GM21526 (cell line): ENCODE data around the gene CCNL2.

ENCODE experiments used
- ATAC-seq: cut with Tn5 transposase; IDR thresholded peaks from one replicate; pipeline ENCODE4 v1.9.1; 2021; ENCODE audit warnings: moderate library complexity; ENCODE audit not compliant: unreplicated experiment, low FRiP score

The CCNL2 gene

DNA sequence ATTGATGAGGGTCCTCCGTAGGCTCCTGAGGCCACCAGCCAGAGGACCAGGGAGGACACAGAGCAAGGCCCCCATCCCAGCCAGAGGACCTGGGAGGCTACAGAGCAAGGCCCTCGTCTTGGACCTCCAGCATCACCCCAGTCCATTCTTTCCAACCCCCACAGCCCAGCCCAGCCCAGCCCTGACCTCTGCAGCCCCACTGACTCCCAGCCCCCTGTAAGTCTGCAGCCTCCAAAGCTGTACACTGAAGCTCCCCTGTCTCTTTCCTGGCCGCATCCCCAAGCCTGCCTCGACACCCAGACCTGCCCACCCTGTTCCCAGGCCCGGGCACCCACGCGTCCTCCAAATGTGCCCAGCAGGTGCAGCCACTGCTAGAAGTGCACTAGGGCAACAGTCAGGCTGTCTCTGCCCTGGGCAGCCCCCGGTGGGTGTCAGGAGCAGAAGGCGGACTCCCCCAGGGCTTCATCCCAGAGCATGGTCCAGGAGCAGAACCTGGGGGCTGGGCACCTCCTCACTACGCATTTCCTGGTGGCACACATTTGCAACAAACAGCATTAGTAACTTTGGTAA is 52.0 kb downstream of the CCNL2 start:
- ATAC-seq = no peak

DNA sequence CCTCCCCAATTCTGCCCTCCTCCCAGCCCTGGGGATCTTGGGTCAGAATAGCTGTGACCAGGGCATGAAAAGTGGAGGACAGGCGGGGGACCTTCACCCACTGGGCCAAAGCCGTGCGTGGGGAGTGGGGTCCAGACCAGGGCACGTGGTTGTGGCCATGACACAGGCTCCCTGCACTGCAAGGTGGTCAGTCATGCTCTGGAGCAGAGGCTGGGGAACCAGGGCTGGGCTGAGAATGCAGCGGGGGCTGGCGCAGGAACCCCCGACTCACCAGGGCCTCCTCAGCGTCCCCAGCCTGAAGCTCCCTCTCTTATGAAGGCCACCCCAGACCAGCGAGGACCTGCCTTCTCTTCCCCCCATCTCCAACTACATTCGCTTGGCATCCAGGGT is 52.6 kb downstream of the CCNL2 start:
- no peak for ATAC-seq

DNA sequence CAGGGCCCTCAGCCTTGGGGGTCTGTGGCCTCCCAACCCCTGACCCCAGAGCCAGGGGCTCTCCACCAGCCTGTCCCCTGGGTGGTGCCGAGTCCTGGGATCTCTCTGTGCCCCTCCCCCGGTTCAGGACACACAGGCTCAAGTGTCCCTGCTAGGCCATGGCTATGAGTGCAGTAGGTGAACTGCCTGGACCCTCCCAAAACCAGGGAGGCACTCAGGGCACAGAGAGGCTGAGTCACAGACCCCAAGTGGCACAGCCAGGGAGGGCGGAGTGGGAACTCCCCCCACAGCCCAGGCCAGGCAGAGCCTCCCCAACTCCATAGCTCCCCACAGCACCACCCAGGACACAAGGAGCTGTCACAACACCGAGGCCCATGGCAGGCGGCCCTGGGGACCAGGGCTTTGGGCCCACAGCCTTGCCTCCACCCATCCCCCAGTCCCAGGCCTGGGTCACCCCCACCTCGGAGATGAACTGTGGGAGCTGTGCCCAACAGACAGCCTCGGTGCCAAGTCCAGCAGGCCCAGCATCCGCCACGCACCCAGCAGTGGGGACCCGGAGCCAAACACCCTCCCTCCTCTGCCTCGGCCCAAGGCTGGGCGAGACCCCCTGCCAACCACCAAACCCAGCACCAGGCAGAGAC is 53.2 kb downstream of the CCNL2 start:
- no peak for ATAC-seq

DNA sequence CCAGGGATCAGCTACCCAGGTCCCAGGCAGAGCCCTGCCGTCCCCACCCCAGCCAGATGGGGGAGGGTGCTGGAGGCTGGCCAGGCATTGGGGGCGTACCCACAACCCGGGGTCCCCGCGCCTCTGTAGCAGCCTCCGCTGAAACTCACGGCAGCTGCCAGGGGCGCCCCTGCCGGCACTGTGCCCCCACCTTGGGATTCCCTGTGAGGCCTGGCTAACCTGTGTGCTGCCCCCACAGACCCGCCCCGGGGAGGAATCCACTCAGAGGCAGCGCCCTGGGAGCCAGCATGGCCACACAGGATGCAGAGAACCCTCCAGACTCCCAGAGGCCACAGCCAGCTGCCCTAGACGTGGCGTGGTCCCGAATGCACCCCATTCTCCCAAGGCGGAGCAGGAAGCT is 53.8 kb downstream of the CCNL2 start:
- no peak for ATAC-seq

DNA sequence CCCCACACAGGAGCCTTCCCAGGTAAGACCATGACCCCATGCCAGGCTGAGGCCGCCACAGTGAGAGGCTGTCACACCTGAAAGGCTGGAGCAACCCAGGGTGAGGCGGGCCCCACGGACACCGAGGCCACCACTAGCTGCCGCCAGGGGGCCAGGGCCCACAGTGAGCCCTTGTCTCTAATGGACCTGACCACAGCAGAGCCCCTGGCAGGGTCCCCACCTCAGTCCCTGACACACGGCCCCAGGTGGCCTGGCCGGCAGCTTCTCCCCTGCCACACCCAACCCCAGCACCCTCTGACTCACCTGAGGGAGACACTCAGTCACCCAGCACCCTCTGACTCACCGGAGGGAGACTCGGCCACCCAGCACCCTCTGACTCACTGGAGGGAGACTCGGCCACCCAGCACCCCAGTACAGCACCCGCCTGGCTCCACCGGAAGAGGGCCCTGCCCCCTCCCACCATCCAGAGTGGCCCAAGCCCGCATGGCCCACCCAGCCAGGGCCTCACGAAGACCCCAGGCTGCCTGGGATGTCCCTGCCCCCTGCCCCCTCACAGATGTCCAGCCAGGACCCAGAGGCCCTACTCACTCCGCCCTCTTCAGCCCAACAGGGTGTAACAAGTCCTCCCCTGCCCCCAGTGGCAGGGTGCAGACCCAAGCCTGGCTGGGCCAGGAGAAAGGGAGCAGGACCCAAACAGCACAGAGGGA is 54.3 kb downstream of the CCNL2 start:
- ATAC-seq = no peak

DNA sequence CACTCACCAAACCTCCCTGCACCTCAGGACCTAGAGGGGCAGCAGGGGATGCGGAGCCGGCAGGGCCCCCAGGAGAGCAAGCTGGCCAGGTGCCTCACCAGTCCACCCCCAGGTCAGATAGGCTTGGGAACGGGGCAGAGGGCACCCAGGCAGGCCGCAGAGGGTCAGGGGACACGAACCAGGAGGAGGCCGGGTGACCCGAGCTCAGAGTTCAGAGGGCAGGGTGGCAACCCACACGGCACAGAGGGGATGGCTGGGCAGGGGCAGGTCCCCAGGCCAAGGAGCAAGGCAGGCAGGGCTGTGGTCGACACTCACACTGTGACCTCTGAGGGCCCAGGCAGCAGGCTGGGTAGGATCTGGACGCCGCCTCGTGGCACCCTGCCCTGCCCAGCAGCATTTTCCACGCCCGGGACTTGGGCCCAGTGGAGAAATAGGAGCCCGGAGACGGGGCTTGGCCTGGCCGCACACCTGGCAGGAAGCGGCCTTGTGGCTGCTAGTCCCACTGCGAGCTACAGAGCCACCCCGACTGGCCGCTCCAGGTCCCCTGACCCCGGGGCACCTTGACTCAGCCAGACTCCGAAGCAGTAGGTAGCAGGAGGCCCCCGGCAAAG is 55.2 kb downstream of the CCNL2 start:
- no peak for ATAC-seq

DNA sequence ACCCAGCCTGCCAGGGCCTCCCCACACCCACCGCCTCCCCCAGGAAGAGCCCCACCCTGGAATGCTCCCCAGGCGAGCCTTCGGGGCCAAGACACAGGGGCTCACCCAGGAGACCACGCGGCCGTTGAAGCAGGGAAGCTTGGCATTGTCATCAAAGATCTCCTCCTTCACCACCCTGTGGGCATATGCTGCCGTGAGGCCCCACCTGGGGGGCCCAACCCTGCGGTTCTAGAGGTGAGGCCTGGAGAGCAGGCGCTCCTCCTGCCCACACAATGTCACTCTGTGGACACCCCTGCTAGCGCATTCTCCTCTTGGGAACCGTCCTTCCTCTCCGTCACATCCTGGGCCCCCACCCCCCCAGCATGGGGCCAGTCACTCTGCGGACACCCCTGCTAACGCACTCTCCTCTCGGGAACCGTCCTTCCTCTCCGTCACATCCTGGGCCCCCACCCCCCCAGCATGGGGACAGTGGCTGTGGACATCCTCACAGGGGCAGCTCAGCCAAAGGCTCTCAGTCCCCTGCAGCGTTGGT is 56.5 kb downstream of the CCNL2 start:
- ATAC-seq = no peak

DNA sequence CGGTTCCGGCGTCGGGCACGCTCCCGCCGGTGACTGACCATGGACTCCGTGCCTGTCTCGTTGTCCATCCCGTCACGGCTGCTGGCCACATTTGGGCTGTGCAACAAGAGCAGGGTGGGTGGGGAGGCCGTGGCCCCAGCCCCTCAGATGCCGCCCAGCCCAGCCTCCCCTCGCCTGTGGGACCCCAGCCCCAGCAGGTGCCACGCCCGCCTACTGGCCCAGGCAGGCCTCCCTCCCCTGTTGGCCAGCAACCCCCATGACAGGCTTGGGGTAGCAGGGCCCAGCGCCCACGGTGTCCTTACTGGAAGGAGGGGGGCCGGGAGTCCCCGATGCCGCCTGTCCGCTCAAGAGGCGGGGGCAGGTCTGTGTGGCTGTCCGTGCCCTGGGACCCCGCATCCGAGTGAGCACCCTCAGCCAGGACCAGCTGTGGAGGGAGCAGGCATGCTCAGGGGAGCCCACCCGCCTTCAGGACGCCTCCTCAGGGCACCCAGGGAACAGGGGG is 57.0 kb downstream of the CCNL2 start:
- ATAC-seq = no peak

DNA sequence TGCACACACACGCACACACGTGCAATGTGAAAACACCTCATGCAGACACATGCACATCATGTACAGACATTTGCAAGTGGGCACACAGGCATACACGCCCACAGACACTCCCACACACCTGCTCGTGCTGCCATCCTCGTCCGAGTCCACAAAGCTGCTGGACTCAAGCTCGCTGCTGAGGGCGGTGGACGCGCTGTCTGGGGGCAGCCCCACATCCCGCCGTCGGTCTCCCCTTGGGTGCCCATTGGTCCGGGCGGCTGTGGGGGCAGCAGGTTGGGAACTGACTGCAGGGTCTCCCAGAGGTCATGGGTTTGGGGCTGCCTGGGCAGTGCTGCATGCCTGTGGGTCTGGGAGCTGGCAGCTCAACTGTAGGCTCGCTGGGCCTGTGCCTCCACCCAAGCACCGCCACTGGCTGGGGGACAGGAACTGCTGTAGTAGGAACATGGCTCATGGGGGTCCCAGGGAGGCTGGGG is 57.5 kb downstream of the CCNL2 start:
- ATAC-seq = no peak

DNA sequence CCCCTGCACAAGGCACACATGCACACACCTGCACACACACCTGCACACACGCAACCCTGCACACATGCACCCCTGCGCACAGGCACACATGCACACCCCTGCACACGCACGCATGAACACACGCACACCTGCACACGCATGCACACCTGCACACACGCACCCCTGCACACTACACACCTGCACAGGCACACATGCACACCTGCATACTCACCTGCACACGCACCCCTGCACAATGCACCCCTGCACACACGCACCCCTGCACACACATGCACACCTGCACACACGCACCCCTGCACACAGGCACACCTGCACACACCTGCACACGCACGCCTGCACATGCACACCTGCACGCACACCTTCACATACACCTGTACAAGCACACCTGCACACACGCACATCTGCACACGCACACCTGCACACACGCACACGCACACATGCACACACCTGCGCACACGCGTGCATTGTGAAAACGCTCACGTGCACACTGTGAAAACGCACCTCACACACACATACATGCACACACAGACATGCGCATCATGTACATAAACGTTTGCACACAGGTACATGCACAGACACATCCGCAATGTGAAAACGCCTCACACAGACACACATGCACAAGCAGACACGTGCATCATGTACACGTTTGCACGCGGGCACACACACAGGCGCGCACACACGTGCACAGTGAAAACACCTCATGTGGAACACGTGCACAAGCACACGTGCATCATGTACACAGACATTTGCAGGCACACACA is 58.2 kb downstream of the CCNL2 start:
- ATAC-seq = no peak

DNA sequence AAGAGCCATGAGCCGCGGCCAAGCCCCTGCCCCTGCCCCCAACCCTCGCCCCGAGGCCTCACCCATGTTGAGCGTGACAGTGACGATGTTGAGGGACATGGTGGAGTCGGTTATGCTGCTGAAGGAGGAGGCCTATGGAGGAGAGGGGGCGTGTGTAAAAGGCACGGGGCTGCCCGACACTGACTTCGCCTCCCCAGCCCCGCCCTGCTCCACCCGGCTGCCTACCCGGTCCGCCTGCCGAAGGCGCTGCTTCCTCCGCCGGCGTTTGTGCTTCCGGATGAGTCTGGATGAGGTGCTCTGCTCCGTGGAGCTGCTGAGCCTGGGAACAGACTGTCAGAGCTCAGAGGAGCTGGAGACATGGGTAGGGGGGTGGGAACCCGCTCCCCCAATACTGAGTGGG is 59.0 kb downstream of the CCNL2 start:
- no peak for ATAC-seq

DNA sequence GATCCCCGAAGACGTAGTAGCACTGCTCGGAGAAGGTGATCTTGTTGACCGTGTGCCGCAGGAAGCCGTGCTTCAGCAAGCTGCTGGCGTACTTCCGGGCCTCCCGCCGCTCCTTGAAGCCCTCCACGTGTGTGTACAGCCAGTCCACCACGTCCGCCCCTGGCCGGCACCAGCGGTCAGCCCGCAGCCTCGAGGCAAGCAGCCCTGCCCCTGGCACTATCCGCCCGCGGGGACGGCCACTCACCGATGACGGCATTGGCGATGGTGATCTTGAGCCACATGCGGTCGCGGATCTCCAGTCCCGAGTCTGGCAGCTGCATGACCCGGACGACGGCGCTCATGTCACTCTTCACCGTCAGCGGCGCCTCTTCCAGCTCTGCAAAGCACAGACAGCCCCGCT is 60.9 kb downstream of the CCNL2 start:
- no peak for ATAC-seq

DNA sequence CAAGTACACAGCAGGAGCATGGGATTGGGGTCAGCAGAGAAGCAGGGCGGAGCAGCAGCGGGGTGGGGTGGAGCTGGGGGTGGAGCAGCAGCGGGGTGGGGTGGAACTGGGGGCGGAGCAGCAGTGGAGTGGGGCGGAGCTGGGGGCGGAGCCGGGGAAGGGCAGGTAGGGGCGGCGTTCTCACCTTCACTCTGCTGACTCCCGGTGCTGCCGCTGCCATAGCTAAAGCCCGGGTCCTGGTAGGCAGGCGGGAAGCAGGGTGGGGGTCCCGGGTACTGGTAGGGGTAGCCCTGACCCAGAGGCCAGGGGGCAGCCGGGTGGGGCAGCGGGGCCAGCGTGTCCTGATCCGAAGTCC is 61.4 kb downstream of the CCNL2 start:
- ATAC-seq = no peak

DNA sequence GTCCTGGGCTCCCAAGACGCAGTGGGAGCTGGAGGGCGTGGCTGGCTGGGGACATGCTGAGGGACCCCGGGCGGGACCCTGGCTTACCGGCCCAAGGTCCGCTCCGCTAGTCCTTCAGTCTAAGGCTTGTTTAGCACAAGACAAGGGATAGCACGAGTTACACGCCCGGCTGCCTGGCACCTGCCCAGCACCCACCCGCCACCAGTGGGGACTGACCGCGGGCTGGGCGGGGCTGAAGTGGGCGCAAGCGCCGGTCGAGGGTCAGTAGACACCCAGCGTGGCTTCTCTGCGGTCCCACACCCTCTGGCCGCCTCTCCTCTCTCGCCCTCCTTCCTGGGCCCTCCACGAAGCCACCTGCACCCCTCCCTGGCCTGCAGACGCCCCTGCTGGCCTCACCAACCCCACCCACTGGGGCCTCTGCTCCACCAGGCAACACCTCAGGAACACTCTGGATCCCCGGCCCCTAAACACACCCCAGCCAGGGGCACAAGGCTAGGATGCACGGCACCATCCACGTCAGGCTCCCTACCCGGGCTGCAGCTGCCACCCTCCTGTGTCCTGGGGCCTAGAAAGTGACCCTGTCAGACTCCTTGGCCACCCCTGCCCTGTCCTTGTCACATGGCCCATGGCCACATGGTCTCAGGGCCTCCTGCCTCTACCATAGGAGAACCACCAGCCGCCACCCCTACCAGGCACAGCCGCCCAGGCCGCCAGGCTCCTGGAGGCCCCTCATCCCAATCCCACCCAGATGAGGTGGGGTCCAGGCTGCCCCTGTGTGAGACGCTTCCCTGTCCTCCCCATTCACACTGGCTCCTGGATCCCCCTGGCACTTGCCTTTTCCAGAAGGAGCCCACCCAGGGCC is 62.0 kb downstream of the CCNL2 start:
- no peak for ATAC-seq

DNA sequence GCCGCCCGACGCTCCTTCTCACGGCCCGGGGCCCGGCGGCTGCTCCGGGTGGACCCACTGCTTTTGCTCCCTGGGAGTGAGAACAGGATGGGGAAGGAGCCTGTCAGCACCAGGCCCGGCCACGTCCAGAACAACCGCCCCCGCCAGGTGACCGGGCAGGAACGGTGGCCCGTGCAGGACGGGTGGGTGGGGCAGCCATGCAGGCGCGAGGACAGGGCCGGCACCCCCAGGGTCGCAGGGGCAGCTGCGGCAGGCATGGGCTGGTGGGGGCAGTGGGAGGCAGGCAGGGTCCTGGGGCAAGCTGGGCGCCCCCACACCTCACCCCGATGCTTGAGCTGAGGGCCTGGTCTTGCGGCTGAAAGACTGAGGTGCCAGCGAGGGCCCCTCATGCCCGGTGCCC is 62.7 kb downstream of the CCNL2 start:
- ATAC-seq = no peak

DNA sequence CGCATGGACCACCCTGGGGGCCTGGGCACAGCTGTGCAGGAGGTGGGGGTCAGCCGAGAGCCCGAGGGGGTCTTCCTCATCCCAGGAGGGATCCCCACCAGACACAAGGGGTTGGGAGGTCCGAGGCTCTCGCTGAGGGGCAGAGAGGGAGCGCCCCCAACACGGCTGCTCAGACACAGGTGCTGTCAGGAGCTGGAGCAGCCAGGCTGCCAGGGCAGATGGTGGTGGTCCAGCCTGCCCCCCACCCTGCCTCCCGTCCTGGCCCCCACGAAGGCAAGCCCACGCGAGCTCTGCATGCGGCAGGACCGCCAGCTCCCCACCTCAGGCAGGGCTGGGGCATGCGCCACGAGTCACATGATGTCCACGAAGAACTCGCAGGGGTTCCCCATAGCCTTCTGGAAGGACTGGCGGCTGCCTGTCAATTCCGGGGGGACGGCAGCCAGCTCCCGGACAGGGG is 63.3 kb downstream of the CCNL2 start:
- ATAC-seq = no peak
